HG03135 (cell line): ENCODE results near the gene GTF2H4.
"Not testable (repeated sequence)": the region's sequence is repeated elsewhere in the genome, so short reads cannot be mapped to it uniquely, and the experiment has no call there.

Experiments used
- ATAC-seq: cut with Tn5 transposase; IDR thresholded peaks from one replicate; pipeline ENCODE4 v1.9.1; 2021; ENCODE audit warnings: mild to moderate bottlenecking, moderate library complexity; ENCODE audit not compliant: unreplicated experiment

The GTF2H4 gene

DNA sequence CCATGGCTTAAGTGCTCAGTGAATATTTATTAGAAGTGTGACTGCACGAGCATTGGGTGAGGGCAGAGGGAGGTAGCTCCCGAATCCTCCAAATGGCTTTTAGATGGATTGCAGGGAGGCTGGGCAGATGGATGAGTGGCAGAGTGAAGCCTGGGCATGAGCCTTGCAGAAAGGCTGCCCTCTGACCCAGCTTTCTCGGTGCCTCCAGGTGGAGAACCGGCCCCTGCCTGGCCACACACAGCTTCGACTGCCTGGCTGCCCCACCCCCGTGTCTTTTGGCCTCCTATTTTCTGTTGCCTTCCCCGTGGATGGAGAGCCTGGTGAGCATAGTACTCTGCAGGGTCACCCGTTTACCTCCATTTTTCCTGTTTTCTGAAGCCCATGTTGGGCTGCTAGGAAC lies 9.5 kb downstream of the GTF2H4 start:
- ATAC-seq = no peak

DNA sequence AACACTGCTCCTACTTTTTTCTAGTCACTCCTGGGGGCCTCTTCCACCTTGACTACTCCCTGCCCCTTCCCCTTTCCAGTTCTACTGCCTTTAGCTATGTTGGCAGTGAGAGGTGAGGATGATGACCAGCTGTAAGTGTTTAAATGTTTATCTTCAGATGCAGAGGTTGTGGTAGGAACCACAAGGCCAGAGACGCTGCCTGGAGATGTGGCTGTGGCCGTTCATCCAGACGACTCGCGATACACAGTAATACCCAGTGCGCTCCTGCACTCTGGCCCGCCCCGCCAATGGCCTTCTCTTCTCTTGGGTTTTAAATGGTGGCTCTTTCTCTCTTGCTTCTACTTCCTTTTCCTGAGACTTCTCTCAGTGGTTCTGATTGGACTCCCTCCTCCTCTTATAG lies 10.7 kb downstream of the GTF2H4 start:
- no peak for ATAC-seq

DNA sequence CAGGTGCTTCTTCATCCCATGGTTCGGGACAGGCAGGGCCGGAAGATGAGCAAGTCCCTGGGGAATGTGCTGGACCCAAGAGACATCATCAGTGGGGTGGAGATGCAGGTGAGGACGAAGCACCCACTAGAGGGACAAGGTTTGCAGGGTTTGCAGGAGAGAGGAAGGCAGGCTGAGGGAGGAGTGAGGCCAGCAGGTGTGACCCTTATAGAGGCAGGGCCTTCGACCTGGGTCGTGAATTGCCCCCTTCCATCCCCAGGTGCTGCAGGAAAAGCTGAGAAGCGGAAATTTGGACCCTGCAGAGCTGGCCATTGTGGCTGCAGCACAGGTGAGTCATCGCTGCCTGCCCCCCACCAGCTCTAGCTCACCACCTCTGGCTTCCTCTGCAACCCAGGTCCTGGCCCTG lies 14.4 kb downstream of the GTF2H4 start:
- no peak for ATAC-seq

DNA sequence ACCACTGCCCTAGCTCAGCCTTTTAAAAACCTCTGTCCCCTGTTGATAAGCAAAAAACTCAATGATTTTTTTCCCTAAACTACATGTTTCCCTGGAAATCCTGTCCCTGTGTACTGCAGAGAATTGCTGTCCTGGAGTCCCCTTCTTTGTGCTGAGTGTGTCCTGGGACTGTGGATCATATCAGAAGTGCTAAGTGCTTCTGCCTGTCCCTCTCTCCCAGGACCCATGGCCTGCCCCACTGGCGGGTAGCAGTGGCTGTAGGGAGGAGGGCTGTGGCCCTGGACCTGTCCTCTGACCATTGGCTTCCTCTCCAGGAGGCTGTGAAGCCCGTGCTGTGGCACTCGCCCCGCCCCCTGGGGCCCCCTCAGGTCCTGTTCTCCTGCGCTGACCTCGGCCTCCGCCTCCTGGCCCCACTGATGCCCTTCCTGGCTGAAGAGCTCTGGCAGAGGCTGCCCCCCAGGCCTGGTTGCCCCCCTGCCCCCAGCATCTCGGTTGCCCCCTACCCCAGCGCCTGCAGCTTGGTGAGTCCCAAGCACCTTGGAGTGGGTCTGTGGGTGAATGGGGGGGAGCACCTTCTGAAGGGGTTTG lies 16.1 kb downstream of the GTF2H4 start:
- ATAC-seq = not testable (repeated sequence)

DNA sequence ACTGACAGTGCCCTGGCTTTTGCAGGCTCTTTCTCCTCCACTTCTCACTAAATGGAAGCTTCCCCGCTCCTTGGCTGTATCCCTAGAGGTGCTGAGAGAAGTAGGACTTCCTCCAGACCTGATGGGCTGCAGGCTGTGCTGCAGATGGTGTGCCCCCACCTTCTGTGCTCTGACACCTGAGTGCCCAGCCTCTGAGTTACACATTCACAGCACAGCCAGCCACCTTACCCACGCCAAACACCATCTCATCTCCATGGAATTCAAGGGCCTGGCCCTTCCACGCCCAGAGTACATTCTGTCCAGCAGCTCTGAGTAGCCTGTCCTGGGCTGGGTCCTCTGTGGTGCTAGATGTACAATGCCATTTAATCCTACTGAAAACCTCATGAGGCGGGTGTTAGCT lies 18.6 kb downstream of the GTF2H4 start:
- no peak for ATAC-seq

DNA sequence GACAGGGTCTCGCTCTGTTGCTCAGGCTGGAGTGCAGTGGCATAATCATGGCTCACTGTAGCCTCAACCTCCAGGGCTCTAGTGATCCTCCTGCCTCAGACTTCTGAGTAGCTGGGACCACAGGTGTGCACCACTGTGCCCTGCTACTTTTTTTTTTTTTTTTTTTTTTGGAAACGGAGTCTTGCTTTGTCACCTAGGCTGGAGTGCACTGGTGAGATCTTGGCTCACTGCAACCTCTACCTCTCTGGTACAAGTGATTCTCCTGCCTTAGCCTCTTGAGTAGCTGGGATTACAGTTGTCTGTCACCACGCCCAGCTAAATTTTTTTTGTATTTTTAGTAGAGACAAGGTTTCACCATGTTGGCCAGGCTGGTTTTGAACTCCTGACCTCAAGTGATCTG lies 19.1 kb downstream of the GTF2H4 start:
- ATAC-seq = not testable (repeated sequence)

DNA sequence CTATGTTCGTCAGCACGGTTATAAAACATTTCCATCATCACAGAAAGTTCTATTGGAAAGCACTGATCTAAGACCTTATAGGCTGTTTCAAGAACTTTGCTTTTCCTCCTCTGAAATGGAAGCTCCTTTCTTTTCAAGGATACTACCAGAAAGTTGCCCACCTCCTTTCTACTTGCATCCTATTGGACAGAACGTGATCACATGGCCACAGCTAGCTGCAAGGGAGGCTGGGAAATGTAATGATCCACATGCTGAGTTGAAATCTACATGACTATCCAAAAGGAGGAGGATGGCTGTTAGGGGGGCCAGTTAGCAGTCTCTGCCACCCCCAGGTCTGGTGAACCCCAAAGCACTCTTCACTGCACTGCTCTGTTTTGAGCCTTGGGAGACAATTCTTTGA lies 20.7 kb downstream of the GTF2H4 start:
- no peak for ATAC-seq

DNA sequence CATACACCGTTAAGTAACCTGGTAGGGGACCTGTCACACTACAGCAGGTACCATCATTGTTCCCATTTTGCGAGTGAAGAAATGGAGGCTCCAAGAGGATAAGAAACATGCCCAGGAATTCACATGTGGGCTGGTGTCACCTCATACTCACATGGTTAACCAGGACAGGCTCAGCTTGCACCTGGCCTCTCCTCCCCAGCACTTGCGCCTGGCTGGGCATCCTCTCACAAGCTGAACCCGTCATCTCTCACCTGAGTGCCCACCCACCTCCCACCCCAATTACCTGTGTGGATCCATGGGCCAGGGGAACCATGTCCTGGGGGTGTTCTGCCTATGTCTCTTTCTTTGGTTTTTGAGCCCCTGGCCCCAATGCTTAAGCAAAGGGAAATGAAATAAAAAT lies 22.5 kb downstream of the GTF2H4 start:
- ATAC-seq = no peak

DNA sequence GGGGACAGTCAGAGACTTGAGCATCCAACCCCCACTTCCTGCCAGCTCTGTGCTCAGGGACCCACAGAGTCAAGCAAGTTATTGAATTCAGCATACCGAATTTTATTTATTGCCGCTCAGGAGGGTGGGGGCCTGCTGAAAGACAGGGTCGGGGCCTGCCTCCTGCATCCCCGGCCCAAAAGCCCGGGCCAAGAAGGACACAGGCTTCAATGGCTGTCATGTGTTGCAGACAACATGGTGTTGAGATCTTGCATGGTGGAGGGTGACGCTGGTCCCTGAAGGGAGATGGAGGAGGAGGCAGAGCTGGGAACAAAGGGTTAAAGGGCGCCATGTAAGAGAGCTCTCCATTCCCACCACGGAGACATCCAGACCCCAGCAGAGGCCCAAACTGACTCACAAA lies 23.3 kb downstream of the GTF2H4 start:
- no peak for ATAC-seq

DNA sequence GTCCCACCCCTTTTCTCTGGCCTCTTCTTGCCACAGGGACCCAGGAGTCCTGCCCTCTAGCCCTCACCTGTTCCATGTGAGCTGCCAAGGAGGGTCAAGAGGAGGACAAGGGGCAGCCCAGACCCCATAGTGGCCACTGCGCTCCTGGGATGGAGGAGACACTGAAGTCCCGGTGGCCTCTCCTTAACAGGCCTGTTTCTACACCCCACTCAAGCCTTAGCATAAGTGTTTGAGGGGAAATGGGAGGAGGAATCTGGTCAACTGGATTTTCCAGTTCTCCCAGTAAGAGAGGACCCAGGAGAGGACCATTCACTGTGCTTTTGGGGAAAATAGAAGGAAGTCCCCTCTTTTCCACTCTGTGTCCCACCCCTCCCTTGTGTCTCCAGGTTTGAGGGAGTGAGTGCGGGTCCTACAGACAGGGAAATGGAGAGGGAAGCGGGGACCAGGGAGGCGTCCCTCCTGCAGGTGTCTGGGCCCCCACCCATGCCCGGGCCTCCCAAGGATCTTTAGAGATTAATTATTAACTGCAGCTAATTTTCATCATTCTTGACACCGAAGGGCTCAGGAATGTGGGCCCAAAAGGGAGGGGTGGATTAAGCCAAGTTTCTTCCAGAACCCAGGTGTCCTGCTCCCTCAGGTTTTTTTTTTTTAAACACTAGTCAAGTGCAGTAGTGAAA lies 24.1 kb downstream of the GTF2H4 start, which contains the start of gene SFTA2:
SFTA2 (minus strand) TSS at position 202 of the 677 bp plus-strand sequence; CDS start at position 128, 74 bp downstream.
- no peak for ATAC-seq

DNA sequence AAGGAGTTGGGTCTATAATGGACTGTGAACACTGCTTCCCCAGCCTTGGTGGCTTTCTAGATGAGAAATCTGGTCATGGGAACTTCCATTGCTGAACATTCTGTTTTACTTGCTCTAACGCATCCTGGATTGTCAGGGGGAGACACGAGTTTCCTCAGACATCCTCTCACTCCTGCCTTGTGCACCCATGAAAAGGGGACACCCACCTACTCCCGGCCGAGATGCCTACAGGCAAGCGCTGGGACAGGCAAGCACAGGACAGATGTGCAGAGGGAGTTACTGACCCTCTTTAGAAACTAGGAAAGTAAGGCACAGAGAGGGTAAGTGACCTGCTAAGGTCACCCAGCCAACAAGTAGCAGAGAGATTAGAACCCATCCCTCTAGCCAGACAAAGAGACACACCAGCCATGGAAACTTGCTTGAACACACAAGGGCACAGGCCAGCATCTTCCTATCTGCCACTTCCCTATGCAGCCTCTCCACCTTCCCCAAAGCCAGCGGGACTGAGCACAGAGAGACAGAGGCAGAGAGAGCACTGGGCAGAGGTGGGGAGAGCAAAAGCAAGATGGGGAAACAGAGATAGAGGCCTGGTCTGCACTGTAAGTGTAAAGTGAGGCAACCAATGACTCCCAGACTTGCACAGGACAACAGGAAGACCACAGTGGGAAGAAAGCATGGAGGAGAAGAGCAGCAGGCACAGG lies 24.8 kb downstream of the GTF2H4 start:
- no peak for ATAC-seq

DNA sequence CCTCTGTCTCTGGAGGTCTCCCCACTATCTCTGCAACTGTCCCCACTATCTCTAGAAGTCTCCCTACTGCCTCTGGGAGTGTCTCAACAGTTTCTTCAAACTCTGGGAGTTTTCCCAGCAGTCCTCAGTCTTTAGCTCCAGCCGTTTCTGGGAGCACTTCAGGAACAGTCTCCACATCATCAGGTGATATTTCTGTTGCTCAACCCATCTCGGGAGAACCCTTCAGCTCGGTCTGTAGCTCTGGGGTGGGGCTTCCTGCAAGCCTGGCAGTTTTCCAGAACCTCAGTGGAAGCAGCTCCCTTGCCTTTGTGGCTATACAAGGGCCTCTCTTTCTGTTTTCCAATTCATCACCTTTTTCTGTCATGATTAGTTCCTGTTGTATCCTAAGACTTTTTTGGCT lies 27.0 kb downstream of the GTF2H4 start:
- ATAC-seq = no peak

DNA sequence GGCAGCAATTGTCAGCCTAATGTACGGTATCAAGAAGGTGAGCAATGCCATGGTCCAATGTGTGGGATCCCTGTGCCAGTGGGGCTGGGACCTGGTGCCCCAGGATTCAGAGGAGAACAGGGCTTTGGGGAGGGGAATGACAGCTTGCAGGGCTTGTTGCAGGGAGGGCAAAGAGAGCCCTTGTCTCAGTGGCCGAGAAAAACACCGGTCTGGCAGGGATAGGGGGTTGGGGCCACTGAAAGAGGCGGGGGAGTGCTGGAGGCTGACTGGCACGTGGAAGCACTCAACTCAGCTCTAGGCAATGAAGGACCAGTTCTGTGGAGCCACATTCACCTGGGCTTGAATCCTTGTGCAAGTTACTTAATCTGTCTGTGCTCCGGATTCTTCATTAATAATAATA lies 29.3 kb downstream of the GTF2H4 start:
- ATAC-seq = no peak

DNA sequence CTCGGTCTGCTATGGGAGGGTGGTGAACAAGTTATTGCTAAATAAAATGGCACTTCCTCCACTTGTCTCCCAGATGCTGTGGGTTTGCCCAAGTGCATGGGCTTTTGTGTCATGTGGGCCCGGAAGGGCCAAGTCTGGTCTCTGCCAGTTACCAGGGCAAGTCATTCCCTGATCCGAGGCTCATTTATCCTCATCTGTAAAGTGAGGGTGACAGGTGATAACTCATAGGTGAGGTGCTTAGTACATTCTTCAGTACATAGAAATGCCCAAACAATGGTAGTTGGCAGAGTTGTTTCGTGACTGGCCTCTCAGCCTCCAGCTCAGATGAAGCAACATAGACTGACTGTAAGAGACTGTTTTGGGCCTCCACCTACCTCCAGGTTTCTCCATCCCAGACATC lies 30.7 kb downstream of the GTF2H4 start:
- ATAC-seq = no peak

DNA sequence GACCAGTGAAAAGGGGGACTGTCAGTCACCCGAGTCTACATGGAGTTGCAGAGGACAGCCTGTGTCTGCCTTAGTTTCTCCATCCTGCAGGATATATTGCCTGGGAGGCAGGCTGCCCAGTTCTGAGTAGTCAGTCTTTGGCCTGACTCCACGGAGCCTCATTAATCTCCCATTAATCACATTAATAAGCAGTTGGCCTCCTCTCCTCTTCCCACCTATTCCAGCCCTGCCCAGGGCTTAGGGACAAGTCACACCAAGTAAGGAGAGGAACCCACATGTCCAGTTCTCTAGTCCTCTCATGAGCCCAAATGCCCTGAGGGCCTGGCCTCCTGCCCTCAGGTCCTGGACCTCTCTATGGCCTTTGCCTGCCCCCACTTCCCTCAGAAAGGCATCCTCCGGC lies 31.5 kb downstream of the GTF2H4 start:
- no peak for ATAC-seq

DNA sequence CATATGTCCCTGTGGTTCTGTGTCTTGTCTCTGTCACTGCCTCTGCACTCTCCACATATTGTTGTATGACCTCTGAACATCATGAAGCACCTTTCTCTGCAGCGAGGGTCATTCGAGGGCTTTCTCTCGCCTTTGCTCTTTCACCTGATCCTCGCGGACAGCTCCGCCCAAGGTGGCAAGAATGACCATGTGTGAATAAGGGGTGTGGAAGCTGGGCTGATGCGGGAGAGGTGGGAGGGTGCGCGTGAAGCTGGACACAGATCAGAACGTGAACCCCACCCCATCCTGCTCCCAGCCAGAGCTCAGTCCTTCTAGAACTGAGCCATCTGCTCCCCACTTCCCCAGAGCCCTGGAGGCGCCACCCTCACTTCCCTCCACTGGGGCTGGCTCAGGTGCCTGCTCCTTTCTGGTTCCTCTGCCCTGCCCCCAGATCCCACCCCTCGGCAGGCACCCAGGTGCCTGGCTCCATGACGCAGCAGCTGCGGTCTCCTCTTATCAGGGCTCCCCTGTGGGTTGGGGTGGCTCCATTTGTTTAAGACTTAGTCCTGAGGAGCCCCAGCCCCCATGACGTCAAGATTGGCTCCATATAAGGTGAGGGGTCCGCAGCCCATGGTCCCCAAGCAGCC lies 32.5 kb downstream of the GTF2H4 start, which contains the start of gene MUCL3:
MUCL3 (plus strand) TSS at position 613 of the 626 bp plus-strand sequence. CDS start 27 bp downstream, outside the sequence.
- no peak for ATAC-seq

DNA sequence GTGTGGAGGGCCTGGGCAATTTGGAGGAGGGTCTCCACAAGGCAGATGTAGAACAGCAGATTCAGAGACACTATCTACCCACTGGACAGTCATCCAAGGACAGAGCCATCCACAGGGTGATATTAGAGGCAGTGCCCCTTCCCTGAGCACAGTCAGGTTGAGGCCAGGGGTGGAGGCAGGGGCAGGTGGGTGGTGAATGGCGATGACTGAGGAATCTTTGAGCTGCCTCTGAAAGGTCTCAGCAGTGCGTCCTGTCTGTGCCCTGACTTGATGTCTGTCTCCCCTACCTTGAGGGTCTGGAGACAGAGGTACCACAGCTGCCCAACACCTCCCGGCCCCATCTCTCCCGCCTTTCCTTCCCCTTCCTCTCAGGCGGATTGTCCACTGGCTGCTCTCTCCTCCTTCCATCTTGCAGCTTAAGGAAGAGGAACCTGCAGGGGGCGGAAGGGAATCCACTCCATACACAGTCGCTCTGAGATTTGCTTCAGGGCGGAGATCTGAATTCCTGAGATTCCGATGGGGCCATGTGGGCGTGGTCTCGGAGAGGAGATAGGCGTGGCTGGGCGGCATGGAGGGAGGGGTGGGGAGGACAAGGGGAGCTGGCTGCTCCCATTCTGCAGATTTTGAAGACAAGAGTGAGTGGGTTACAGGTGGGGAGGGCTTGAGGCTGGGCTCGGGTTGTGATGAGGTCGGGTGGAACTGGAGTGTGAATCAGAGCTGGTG lies 34.5 kb downstream of the GTF2H4 start:
- ATAC-seq = no peak

DNA sequence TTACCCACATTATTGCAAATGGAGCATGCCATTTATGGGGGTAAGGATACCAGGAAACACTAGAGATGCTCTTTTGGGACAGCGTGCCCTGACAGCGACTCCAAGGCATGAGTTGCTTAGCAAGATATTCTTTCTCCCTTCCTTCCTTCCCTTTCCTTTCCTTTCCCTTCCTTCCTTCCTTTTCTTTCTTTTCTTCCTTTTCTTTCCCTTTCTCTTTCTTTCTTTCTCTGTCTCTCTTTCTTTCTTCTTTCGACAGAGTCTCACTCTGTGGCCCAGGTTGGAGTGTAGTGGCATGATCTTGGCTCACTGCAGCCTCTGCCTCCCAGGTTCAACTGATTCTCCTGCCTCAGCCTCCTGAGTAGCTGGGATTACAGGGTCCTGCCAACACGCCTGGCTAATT lies 36.0 kb downstream of the GTF2H4 start:
- ATAC-seq = no peak

DNA sequence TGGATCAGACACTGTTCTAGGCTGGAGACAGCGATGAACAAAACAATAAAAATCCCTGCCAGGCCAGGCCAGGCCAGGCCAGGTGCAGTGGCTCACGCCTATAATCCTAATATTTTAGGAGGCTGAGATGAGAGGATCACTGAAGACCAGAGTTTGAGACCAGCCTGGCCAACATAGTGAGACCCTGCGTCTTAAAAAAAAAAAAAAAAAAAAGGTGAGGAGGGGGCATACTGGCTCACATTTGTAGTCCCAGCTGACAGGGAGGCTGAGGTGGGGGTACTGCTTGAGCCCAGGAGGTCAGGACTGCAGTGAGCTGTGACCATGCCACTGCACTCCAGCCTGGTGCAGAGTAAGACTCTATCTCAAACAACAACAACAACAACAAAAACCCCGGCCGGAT lies 37.3 kb downstream of the GTF2H4 start:
- no peak for ATAC-seq

DNA sequence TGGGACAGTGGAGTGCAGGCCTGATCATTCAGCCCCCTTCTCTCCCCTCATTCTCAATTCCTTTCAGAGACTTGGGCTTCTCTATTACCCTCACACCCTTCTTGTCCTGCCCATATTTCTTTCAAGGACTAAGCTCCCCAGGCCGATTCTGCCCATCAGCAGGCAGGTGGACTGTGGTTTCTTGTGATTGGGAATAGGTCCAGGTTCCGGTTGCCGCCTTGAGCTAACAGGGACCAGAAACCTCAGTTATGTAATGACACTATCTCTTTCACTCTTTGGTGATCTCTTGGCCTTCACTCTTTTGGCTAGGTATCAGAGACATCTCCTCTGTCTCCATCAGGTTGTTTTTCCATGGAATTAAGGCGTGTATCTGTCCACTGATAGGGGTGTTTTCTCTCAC lies 39.2 kb downstream of the GTF2H4 start:
- no peak for ATAC-seq

DNA sequence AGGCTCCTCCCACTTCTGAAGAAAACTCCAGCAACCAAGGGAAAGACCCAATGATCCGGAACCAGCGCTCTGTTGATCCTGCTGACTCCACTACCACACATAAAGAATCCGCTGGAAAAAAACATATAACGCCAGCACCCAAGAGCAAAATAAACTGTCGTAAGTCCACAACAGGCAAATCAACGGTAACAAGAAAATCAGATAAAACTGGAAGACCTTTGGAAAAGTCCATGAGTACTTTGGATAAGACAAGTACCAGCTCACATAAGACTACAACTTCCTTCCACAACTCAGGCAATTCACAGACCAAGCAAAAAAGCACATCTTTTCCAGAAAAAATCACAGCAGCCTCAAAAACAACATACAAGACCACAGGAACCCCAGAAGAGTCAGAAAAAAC lies 40.8 kb downstream of the GTF2H4 start:
- ATAC-seq = no peak
